Measurements from ENCODE around the gene AKIRIN2. TPM values are rescaled to one million over a fixed set of nuclear protein-coding genes. Genes with fewer than 3 reads are reported as not detected.

AKIRIN2 gene
- total and polyA plus RNA-seq, 10 of the 15 experiments (the other 5 are each of a cell fraction or from before 2014, with no cell fraction given): 12.7 to 82.2 (median 42.6) TPM

GRCh38 chr6:87683890-87684289 is 18.1 kb downstream of the AKIRIN2 start:
- peak overlapping the region; percentile 54; the same call in 1 of the 2 replicates for H3K4me2 ChIP-seq (ENCODE audit: control insufficient read depth, insufficient read depth)
- no peaks in the 10 kb centered on the region for H4K20me1 ChIP-seq (ENCODE audit: control insufficient read depth, insufficient read depth)
- H2AFZ ChIP-seq (ENCODE audit: control insufficient read depth, low read depth, low read length): no peak overlapping the region
- CTCF ChIA-PET: interaction anchor here (0.6 to 2.3 kb wide), 3 partner anchors 9 to 51 kb away, joined by 3 to 11 read pairs (median 4); no protein-coding TSS in a partner anchor
- no peak for FAIRE-seq
- peaks cover 22% of the 10 kb centered on the region for H3K4me1 ChIP-seq (ENCODE audit: control insufficient read depth, insufficient read depth, low read length)
- no peaks in the 10 kb centered on the region for H3K27me3 ChIP-seq (replicated peaks in 1 of 2; ENCODE audit: control insufficient read depth in 2 of 2, insufficient read depth in 2 of 2, low read length in 1 of 2)
- BruUV-seq (replicated peaks): no TSS peak
- WGBS (ENCODE audit: insufficient coverage, insufficient replicate concordance, low lambda C conversion rate, missing lambda C conversion rate): 77% methylated on average over 3 of the region's 3 CpGs
- TF ChIP-seq E2F8 (IDR thresholded peaks at IDR 0.05; ENCODE audit: low read depth, partially characterized antibody) (no peak), PAX8 (IDR thresholded peaks at IDR 0.05) (no peak), MTA2 (IDR thresholded peaks at IDR 0.05; ENCODE audit: low read depth) (no peak), CHD1 (IDR thresholded peaks at IDR 0.05; ENCODE audit: low read depth, low read length) (no peak), IKZF2 (IDR thresholded peaks at IDR 0.05) (no peak), WRNIP1 (IDR thresholded peaks at IDR 0.05; ENCODE audit: borderline replicate concordance, low read depth, low read length) (no peak), REST (IDR thresholded peaks at IDR 0.05; ENCODE audit: low read depth, low read length) (no peak), ZNF592 (IDR thresholded peaks at IDR 0.05) (no peak), NBN (IDR thresholded peaks at IDR 0.05) (no peak)
- intact Hi-C loops (cut with micrococcal nuclease; ENCODE audit: unreplicated experiment) (no loop called here), in situ Hi-C loops (cut with MboI) (no loop called here)
- peaks cover 4 to 22% of the 10 kb centered on the region in 2 experiments for H3K36me3 ChIP-seq (ENCODE audit: control insufficient read depth in 2 of 2, insufficient read depth in 2 of 2, low read length in 1 of 2)
- peak overlapping the region; percentile 13; the same call in 1 of the 2 replicates for H3K27ac ChIP-seq (ENCODE audit: control insufficient read depth, insufficient read depth)
- no peak overlapping the region for H3K9ac ChIP-seq (ENCODE audit: control insufficient read depth, insufficient read depth, low read length)
- no peak for DNase-seq (ENCODE audit: low read depth, low spot score)
- SMC1A ChIA-PET (ENCODE audit: uncharacterized antibody, unreplicated experiment): interaction anchor here (0.8 to 5.9 kb wide), 14 partner anchors 13 to 245 kb away, joined by 3 to 83 read pairs (median 4); partner anchors contain the start of genes ORC3 and RARS2
- peaks cover 90% of the 10 kb centered on the region for H3K79me2 ChIP-seq (ENCODE audit: control insufficient read depth, insufficient read depth, low read length)
- POLR2A ChIA-PET: interaction anchor here (0.5 to 3.6 kb wide), 8 partner anchors 9 to 1174 kb away, joined by 3 to 28 read pairs (median 3); partner anchors contain the start of gene AKIRIN2
- RAD21 ChIA-PET (ENCODE audit: unreplicated experiment): interaction anchor here (0.9 to 6.1 kb wide), 5 partner anchors 12 to 138 kb away, joined by 3 to 54 read pairs (median 4); partner anchors contain the start of gene AKIRIN2
- no peak overlapping the region for H3K4me3 ChIP-seq
- peak; percentile 13; the same call in 2 of the 3 replicates for ATAC-seq
- peaks cover 3% of the 10 kb centered on the region; the same call in 2 of the 3 replicates for H3K9me3 ChIP-seq (replicated peaks; ENCODE audit: control insufficient read depth, insufficient read depth, low read length)

All from GM12878 (cell line).